Astrocyte (in vitro differentiated cells and primary cell): ENCODE data around the gene ZFPM1.

Experiments
- EZH2 ChIP-seq: IDR thresholded peaks from 2 replicates; pipeline ENCODE4 v1.6.1; 2012; ENCODE audit warnings: mild to moderate bottlenecking, low read length, inconsistent platforms; ENCODE audit not compliant: insufficient read depth
- TF ChIP-seq, protein P1 (sequence below): IDR thresholded peaks from 2 replicates; pipeline ENCODE4 v1.5.1; 2011; ENCODE audit warnings: low read depth, mild to moderate bottlenecking, inconsistent platforms, low read length, moderate library complexity; ENCODE audit not compliant: insufficient read depth

DNA sequence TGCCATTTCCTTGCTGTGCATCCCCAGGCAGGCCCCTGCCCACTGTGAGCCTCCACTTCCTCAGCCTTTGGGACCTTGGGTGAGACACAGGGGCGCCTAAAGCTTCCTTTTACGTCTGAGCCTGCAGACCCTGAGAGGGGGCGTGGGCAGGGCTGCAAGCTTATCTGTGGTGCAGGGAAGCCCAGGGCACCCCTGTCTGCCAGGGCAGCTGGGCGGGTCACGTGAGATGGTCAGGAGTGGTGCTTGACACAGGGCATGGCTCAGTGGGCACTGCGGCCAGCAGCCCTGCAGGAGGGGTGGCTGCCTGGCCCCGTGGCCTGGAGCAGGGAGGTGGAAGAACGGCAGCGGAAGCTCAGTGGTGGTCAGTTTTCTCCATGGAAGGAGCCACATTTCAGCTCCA lies 62.3 kb downstream of the ZFPM1 start:
- TF ChIP-seq, protein P1, sequence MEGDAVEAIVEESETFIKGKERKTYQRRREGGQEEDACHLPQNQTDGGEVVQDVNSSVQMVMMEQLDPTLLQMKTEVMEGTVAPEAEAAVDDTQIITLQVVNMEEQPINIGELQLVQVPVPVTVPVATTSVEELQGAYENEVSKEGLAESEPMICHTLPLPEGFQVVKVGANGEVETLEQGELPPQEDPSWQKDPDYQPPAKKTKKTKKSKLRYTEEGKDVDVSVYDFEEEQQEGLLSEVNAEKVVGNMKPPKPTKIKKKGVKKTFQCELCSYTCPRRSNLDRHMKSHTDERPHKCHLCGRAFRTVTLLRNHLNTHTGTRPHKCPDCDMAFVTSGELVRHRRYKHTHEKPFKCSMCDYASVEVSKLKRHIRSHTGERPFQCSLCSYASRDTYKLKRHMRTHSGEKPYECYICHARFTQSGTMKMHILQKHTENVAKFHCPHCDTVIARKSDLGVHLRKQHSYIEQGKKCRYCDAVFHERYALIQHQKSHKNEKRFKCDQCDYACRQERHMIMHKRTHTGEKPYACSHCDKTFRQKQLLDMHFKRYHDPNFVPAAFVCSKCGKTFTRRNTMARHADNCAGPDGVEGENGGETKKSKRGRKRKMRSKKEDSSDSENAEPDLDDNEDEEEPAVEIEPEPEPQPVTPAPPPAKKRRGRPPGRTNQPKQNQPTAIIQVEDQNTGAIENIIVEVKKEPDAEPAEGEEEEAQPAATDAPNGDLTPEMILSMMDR = no peak
- TF ChIP-seq EZH2 = no peak
